ENCODE measurements around the gene PXDN.

The PXDN gene

DNA sequence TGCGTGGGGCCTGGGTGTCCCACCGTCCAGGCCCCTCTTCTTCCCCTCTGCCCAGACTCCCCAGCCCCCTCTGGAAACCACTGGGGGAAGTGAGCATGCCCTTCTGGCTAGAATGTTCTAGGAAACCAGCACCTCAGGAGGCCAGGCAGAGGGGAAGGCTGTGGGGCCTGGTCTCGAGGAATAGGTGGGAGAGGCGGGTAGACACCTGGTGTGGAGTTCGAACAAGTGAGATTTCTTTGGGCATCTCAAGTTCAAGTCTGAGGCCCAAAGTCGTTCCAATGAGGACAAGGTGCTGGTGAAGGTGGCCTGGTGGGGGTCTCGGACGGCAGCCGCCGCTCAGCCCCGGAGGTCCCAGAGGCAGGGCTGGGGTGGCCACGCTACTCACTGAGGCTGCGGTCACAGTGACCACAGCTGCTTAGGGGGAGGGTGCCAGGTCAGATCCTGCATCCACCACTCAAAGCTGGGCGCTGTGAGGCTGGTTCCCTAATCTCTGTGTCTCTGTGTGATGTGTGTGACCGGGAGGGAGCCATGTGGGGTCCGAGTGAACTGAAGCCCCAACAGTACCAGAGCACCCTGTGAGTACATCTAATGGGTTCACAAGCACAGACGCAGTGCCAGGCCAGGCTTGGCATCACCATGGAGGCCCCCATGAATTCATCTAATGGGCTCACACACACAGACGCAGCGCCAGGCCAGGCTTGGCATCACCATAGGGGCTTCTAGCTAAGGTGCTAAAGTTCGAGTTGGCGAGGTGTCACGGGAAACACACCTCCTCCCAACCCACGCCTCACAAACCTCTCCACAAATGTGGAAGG is 26.5 kb upstream of the PXDN start:
- Histone ChIP-seq H3K27ac (ENCODE audit: extremely low read depth, low read depth, low read length) (no peak overlapping the region), H3K4me3 (ENCODE audit: low read depth, low read length) (no peak overlapping the region), H3K4me1 (ENCODE audit: control insufficient read depth, insufficient read depth, low read length) (no peaks in the 10 kb centered on the region), H3K9me3 (ENCODE audit: control insufficient read depth, insufficient read depth, low read depth, low read length) (no peaks in the 10 kb centered on the region), H3K36me3 (ENCODE audit: control insufficient read depth in 2 of 2, insufficient read depth in 1 of 2, low read length in 2 of 2) (no peaks in the 10 kb centered on the region)
- ChIA-PET POLR2A (no interaction called here), CTCF (interaction anchor here (0.5 to 5.0 kb wide), 16 partner anchors 8 to 661 kb away, joined by 3 to 61 read pairs (median 5); no protein-coding TSS in a partner anchor)
- TF ChIP-seq, protein P1, sequence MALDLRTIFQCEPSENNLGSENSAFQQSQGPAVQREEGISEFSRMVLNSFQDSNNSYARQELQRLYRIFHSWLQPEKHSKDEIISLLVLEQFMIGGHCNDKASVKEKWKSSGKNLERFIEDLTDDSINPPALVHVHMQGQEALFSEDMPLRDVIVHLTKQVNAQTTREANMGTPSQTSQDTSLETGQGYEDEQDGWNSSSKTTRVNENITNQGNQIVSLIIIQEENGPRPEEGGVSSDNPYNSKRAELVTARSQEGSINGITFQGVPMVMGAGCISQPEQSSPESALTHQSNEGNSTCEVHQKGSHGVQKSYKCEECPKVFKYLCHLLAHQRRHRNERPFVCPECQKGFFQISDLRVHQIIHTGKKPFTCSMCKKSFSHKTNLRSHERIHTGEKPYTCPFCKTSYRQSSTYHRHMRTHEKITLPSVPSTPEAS (tag by site-specific recombination; IDR thresholded peaks at IDR 0.05): no peak

DNA sequence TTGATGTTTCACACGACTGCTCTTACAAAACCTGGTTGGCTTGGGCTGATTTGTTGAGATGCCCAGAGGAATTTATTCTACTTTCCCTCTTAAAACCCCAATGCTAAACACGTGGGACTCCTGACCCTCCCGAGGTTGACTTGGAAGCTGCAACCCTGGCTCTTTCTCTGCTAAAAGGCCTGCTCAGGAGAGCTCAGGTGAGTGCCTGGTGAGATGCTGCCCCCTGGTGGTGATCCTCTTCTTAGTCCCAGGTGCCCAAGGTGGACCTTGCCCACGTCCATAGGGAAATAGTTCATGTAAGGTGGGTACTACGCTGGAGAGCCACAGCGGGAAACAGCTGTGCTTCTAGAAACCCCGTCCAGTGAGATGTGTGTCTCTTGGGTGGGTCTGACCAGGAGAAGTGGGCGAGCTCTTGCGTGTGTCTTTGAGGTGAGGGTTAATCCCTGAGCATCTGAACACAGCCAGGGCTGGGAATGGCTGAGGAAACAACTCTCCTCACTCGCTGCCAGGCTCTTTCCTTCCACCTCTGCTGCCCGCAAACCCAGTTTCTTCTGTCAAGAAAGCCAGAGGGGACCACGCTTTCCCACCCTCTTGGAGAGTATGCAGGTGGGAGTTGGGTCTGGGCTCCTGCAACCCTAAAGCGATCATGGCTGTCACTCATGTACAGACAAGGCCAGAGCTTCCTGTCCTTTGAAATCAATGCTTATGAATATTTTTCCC is 25.5 kb upstream of the PXDN start:
- TF ChIP-seq SCRT2 (tag by site-specific recombination; IDR thresholded peaks at IDR 0.05) (no peak), ZSCAN23 (tag by site-specific recombination; IDR thresholded peaks at IDR 0.05) (no peak), ZNF23 (tag by site-specific recombination; IDR thresholded peaks at IDR 0.05; ENCODE audit: borderline replicate concordance) (no peak), ZBTB17 (tag by site-specific recombination; IDR thresholded peaks at IDR 0.05) (peak; percentile 59), ZNF654 (tag by site-specific recombination; IDR thresholded peaks at IDR 0.05; ENCODE audit: low read depth) (peak; percentile 58)
- TF ChIP-seq, protein P2, sequence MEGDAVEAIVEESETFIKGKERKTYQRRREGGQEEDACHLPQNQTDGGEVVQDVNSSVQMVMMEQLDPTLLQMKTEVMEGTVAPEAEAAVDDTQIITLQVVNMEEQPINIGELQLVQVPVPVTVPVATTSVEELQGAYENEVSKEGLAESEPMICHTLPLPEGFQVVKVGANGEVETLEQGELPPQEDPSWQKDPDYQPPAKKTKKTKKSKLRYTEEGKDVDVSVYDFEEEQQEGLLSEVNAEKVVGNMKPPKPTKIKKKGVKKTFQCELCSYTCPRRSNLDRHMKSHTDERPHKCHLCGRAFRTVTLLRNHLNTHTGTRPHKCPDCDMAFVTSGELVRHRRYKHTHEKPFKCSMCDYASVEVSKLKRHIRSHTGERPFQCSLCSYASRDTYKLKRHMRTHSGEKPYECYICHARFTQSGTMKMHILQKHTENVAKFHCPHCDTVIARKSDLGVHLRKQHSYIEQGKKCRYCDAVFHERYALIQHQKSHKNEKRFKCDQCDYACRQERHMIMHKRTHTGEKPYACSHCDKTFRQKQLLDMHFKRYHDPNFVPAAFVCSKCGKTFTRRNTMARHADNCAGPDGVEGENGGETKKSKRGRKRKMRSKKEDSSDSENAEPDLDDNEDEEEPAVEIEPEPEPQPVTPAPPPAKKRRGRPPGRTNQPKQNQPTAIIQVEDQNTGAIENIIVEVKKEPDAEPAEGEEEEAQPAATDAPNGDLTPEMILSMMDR (tag by site-specific recombination; IDR thresholded peaks at IDR 0.05): peak; percentile 69
- ChIA-PET CTCF (interaction anchor here (0.5 to 5.0 kb wide), 43 partner anchors 9 to 1656 kb away, joined by 3 to 61 read pairs (median 3); no protein-coding TSS in a partner anchor), POLR2A (no interaction called here)
- Histone ChIP-seq H3K9me3 (ENCODE audit: control insufficient read depth, insufficient read depth, low read depth, low read length) (no peaks in the 10 kb centered on the region), H3K36me3 (ENCODE audit: control insufficient read depth in 2 of 2, insufficient read depth in 1 of 2, low read length in 2 of 2) (no peaks in the 10 kb centered on the region), H3K4me1 (ENCODE audit: control insufficient read depth, insufficient read depth, low read length) (no peaks in the 10 kb centered on the region), H3K27ac (ENCODE audit: extremely low read depth, low read depth, low read length) (no peak overlapping the region), H3K4me3 (ENCODE audit: low read depth, low read length) (no peak overlapping the region)

DNA sequence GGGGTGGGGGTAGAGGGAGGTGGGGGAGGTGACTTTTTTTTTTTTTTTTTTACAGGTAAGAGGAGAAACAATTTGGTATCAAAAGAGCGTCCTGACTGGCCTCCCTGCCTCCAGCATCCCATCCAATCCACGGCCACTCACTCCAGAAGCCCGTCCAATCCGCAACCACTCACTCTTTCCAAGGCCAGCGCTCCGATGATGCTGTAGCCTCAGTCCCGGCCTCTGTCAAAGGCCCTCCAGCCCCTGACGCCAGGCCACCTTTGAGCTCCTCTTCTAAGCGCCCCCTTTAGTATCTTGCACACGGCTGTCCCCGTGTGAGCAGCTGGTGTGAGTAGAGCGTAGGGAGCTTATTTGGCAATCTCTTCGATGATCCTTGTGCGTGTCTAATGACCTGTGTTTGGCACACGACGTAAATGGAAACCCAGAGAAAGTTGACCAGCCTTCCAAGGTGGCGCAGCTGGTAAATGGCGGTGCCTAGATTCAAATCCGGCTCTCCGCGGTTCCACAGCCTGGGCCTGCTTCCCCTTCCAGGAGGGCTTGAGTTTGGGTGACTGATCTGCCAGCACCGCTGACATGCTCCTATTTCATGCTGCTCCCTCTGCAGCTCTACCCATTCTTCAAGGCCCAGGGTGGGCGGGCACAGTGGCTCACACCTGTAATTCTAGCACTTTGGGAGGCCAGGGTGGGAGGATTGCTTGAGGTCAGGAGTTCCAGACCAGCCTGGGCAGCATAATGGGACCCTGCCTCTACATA is 23.8 kb upstream of the PXDN start:
- ChIA-PET POLR2A (no interaction called here), CTCF (interaction anchor here (0.6 to 5.0 kb wide), 7 partner anchors 14 to 742 kb away, joined by 3 to 61 read pairs (median 4); no protein-coding TSS in a partner anchor)
- no peaks in the 10 kb centered on the region for H3K4me1 ChIP-seq (ENCODE audit: control insufficient read depth, insufficient read depth, low read length)
- H3K9me3 ChIP-seq (ENCODE audit: control insufficient read depth, insufficient read depth, low read depth, low read length): no peaks in the 10 kb centered on the region
- no peak overlapping the region for H3K4me3 ChIP-seq (ENCODE audit: low read depth, low read length)
- H3K27ac ChIP-seq (ENCODE audit: extremely low read depth, low read depth, low read length): no peak overlapping the region
- TF ChIP-seq, protein P2 (tag by site-specific recombination; IDR thresholded peaks at IDR 0.05): no peak
- TF ChIP-seq, protein P3, sequence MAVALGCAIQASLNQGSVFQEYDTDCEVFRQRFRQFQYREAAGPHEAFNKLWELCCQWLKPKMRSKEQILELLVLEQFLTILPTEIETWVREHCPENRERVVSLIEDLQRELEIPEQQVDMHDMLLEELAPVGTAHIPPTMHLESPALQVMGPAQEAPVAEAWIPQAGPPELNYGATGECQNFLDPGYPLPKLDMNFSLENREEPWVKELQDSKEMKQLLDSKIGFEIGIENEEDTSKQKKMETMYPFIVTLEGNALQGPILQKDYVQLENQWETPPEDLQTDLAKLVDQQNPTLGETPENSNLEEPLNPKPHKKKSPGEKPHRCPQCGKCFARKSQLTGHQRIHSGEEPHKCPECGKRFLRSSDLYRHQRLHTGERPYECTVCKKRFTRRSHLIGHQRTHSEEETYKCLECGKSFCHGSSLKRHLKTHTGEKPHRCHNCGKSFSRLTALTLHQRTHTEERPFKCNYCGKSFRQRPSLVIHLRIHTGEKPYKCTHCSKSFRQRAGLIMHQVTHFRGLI (tag by site-specific recombination; IDR thresholded peaks at IDR 0.05): no peak
- TF ChIP-seq SP3 (tag by site-specific recombination; IDR thresholded peaks at IDR 0.05): no peak
- no peak for TF ChIP-seq BCL11B (tag by site-specific recombination; IDR thresholded peaks at IDR 0.05; ENCODE audit: low read depth)
- TF ChIP-seq ZNF791 (tag by site-specific recombination; IDR thresholded peaks at IDR 0.05): no peak
- TF ChIP-seq, protein P4, sequence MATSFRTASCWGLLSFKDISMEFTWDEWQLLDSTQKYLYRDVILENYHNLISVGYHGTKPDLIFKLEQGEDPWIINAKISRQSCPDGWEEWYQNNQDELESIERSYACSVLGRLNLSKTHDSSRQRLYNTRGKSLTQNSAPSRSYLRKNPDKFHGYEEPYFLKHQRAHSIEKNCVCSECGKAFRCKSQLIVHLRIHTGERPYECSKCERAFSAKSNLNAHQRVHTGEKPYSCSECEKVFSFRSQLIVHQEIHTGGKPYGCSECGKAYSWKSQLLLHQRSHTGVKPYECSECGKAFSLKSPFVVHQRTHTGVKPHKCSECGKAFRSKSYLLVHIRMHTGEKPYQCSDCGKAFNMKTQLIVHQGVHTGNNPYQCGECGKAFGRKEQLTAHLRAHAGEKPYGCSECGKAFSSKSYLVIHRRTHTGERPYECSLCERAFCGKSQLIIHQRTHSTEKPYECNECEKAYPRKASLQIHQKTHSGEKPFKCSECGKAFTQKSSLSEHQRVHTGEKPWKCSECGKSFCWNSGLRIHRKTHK (tag by site-specific recombination; IDR thresholded peaks at IDR 0.05): no peak
- no peak for TF ChIP-seq ZNF677 (tag by site-specific recombination; IDR thresholded peaks at IDR 0.05)
- H3K36me3 ChIP-seq (ENCODE audit: control insufficient read depth in 2 of 2, insufficient read depth in 1 of 2, low read length in 2 of 2): no peaks in the 10 kb centered on the region

Data from HEK293 (cell line).